Cardiac septum (tissue), 1 donor: Measurements from ENCODE around the gene SMARCB1. TPM values are rescaled to one million over a fixed set of nuclear protein-coding genes. Genes with fewer than 3 reads are reported as not detected.

ENCODE experiments used
- DNase-seq: peaks from one replicate; pipeline ENCODE4 v3.0.0-alpha.2; 2020; ENCODE audit warnings: low spot score
- intact Hi-C: fragments of 100-400 bp; cut with DNase I; formaldehyde crosslinking; loops from one replicate; pipeline ENCODE4 v1.14.0; 2022
- total RNA-seq: library from RNA; stranded (reverse); fragmentation: NEBNext Ultra II Directional; extraction: Animal tissue kit (Norgen Biotek cat#: 25700); gene quantifications from one replicate; pipeline ENCODE4 v1.2.1, GENCODE V29; 2021
- donor health status: DM: no; HTN: no; CAD: no.

Gene SMARCB1
- total RNA-seq, 1 donor from 2014 or later: 50.4 TPM

DNA sequence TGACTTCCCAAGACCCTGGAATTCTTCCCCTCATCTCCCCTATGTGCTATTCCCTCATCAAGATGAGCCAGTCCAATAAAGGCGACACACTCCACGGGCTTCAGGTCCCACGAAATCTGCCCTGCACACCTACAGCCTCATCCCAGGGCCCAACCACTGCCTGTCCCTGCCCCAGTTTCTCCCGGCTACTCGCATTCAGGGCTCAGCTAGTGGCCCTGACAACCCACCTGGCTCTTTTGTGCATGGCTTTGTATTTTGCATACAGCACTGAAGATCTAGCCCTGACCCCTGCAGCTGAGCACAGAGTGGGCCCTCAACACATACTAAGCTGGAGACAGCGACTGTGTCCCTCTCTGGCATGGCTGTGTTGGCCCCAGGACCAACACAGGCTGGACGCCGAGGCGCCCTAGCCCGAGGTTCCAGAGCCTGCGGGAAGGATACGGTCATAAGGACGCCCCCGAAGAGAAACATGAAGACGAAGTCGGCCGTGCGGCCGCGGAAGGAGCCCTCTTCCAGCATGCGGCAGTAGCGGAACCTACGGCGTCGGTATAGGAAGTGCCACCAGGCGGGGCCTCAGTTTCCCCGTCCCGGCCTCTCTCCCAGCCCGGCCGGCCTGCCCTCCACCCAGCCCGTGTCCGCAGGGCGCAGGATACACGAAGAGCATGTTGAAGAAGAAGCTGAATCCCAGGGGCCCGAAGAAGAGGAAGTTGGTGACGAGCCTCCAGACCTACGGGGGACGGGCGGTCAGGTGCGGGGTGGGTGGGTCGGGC, 51.3 kb downstream of the SMARCB1 start:
- intact Hi-C loops: no loop called here
- no peak for DNase-seq

DNA sequence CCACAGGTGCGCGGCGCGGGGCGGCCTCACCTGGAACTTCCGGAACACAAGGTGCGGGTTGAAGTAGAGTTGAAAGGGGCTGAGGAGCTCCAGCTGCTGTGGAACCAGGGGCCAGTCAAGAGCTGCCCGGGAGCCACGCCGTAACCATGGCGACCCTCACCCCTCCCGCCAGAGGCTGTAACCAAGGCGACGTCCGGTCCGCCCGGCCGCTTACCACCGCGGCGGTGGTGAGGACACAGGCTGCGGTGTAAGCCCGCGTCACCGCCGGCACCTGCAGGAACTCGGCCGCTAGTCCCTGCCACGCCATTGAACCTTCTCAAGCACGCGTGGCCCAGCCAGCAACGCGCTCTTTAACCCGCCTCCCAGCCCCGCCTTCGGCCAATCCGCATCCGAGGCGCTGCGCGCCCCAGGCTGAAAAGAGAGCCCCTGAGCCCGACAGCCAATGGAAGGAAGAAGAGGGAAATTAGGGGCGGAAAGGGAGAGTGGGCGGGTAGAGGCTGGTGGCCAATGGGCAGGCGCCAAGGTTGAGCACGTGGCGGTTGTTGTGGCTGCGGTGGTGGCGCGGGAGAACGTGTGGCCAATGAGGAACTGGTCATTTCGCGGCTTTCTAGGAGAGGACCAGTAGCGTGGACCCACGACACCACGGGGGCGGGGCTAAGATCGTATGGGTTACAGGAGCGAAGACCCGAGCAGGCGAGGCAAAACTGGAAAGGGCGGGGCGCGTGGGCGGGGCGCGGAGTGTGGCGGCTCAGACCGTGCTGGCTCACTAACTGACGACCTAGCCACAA, 52.1 kb downstream of the SMARCB1 start, which contains the start of gene DERL3:
DERL3 (minus strand) TSS at position 326 of the 788 bp plus-strand sequence; CDS start at position 307, 19 bp downstream.
- intact Hi-C loops: no loop called here
- peak; percentile 99 for DNase-seq

- intact Hi-C loops: no loop called here
- DNase-seq: no peak
These were observed 53.3 kb downstream of the SMARCB1 start for GRCh38 chr22:23840026-23840425.

DNA sequence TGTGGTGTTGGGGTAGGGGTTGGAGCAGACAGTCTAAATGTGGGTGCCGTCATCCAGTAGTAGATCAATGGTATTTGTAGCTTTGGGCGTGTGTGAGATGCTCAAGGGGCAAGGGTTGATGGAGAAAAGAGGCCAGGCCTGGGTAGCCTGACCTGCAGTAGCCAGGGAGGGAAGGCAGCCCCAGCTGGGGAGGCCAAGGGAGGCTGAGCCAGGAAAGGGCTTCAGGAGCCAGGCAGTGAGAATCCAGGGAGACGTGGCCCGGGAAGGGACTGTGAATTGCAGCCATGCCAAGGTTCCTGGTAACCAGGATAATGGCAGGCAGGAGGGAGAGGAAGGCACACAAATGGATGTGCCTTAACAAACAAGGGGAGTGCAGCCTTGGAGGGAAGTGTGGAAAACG, 54.5 kb downstream of the SMARCB1 start:
- intact Hi-C loops: no loop called here
- no peak for DNase-seq

- intact Hi-C loops: no loop called here
- no peak for DNase-seq
These were observed 55.1 kb downstream of the SMARCB1 start for GRCh38 chr22:23841736-23842445.

DNA sequence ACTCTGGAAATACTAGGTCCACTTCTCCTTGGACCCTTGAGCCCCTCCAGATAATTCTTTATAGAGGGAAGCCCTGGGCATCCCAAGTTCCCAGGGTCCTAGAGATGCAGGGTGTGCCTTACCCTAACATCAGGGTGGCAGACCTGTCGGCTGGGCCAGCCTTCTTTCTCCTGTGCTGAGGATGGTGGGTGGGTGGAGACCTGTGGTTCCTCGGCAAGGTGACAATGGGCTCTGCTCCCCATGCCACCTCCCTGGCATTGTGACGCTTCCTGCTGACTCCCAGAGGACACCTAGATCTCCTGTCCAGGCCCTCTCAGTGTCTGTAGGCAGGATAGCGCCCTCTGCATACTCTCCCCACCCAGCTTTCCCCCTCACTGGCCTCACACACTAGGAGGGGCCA, 55.8 kb downstream of the SMARCB1 start:
- no peak for DNase-seq
- intact Hi-C loops: no loop called here

DNA sequence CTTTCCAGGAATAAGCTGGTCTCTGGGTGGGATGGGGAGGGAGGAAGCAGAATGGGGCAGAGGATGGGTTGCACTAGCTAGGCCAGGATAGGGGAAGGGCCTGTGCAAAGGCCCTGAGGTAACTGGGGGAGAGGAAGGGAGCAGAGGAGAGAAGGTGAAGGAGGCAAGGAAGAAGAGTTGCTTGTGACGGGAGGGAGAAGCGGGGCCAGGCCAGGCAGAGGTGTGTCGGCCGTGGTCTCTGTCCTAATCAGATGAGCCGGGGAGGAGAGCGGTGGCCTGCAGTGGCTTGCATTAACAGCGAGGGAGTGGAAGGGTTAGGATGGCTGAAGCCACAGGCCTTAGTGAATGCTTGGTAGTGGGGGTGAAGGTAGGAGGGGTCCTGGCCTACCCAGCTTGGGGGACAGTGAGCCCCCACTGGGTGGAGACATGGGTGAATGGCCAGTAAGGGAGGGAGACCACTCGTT, 58.0 kb downstream of the SMARCB1 start:
- no peak for DNase-seq
- intact Hi-C loops: loop anchor here (5.0 kb wide), 1 partner anchor 57 kb away; the partner anchor contains the start of gene SMARCB1

DNA sequence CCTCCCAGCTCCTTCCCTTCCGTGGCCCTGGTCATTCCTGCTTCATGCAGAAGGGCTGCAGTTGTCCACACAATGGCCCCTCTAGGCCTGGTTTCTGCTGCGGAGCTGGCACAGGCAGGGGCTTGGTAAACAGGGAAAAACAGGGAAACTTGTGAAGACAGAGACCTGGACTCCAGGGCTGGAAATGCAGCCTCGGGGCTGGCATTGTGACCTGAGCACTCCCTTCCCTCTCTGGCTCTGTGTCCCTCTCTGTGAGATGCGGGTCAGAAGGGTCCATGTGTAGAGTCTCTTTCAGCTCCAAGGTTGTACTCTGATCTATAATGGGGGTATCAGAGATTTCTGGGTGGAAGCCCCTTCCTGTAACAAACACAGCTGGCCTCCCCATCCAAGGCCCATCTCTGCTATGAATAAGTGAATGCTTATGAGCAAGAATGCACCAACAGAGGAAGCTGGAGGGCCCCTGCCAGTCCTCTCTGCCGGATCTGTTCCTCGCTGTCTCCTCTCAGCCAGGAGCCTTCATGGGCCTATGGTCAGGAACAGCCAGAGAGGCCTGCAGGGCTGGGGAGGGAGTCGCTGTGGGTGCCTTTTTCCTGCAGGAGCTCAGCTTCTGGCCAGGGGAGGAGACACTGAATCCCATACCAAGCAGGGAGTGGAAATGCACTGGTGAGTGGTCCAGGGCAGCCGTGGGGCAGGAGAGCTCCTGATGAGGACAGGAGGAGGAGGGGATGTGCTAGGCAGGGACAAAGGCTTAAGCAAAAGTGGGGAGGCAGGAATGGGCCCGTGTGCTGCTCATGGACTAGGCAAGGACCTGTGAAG, 58.7 kb downstream of the SMARCB1 start:
- DNase-seq: no peak
- intact Hi-C loops: loop anchor here (1.0 to 5.0 kb wide), 2 partner anchors 22 to 58 kb away; partner anchors contain the start of gene SMARCB1

GRCh38 chr22:23846081-23846469, 59.3 kb downstream of the SMARCB1 start:
- intact Hi-C loops: loop anchor here (1.0 to 5.0 kb wide), 2 partner anchors 23 to 59 kb away; partner anchors contain the start of gene SMARCB1
- DNase-seq: no peak

- DNase-seq: no peak
- intact Hi-C loops: loop anchor here (5.0 kb wide), 1 partner anchor 60 kb away; the partner anchor contains the start of gene SMARCB1
These were observed 60.6 kb downstream of the SMARCB1 start for GRCh38 chr22:23847310-23847920.

DNA sequence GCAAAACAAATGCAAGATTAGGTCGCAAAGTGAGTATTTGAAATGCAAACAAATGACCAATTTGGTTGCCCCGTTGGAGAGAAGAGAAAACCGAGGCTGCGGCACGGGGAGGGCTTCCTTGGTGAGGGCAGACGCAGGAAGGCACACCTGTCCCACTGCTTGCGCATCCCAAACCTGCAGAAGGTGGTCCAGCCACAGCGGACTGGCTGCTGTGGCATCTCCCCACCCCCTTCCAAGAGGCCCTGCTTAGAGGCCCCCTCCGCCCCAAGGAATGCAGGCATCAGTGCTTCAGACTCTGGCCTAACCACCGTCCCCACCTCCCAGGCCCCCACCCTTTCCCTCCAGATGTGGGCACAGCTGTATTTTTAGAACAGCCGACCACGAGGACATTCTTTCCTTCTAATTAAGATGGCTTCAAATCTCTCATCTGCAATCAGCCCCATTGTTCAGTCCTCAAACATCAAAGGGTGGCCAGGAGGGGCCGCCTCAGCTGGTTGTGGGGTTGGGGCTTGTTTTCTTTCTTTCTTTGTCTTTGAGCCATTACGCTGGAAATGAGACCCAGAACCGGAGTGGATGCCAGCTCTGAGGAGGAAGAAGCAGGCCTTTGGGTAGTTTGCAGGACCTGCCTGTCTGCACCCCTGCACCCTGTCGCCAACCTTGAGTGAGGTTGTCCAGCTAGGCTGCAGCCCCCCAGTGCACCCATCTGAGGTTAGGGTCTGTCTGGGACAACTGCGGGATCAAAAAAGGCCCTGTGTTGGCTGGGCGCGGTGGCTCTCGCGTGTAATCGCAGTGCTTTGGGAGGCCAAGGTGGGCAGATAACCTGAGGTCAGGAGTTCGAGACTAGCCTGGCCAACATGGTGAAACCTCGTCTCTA, 61.5 kb downstream of the SMARCB1 start:
- intact Hi-C loops: loop anchor here (1.0 to 5.0 kb wide), 2 partner anchors 61 to 80 kb away; partner anchors contain the start of gene SMARCB1
- DNase-seq: no peak

GRCh38 chr22:23849009-23850006, 62.5 kb downstream of the SMARCB1 start:
- intact Hi-C loops: loop anchor here (5.0 kb wide), 2 partner anchors 62 to 307 kb away; partner anchors contain the start of gene SMARCB1
- peak; percentile 93 for DNase-seq

DNA sequence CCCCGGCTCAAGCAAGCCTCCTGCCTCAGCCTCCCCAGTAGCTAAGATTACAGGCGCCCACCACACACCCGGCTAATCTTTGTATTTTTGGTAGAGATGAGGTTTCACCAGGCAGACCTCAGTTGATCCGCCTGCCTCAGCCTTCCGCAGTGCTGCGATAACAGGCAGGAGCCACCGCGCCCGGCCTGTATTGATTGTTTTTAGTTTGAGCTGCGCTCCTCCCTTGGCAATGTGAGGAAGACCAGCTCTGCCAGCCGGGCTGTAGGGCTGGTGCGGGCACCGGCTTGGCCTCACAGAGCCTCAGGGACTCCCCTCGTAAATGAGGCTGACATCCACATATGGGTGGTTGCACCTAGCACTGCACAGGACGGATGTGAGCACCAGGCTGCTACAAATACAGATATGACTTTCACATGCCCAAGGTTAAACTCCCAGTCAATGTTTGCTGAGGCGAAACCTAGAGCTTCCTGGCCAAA, 63.4 kb downstream of the SMARCB1 start:
- DNase-seq: no peak
- intact Hi-C loops: loop anchor here (5.0 kb wide), 1 partner anchor 308 kb away; no protein-coding TSS in a partner anchor

- DNase-seq: no peak
- intact Hi-C loops: no loop called here
These were observed 70.2 kb downstream of the SMARCB1 start for GRCh38 chr22:23856721-23857605.
